Motor neuron (in vitro differentiated cells): ENCODE results near the gene RPTOR. TPM values are rescaled to one million over a fixed set of nuclear protein-coding genes. Genes with fewer than 3 reads are reported as not detected.

Experiments
- ATAC-seq, 8 experiments: fragments of 200-7000 bp; cut with Tn5 transposase; replicated peaks in 6 of 8; 2 replicates each; pipeline ENCODE4 v1.8.0; 2021; ENCODE audit warnings: mild to moderate bottlenecking in 8 of 8, moderate library complexity in 8 of 8
- H3K27ac ChIP-seq, 2 donors: fragments of 250-450 bp; sonication (Bioruptor Pico); 2 replicates each; pipeline ENCODE4 v1.9.0; 2021; ENCODE audit warnings: antibody characterized with exemption in 2 of 2, mild to moderate bottlenecking in 2 of 2, moderate library complexity in 1 of 2
- H3K4me1 ChIP-seq, 2 donors: fragments of 250-450 bp; sonication (Bioruptor Pico); replicated peaks in 1 of 2; 2 replicates each; pipeline ENCODE4 v1.6.1; 2021; ENCODE audit warnings: antibody characterized with exemption in 2 of 2, mild to moderate bottlenecking in 2 of 2, moderate library complexity in 1 of 2
- H3K4me3 ChIP-seq, 5 donors: fragments of 250-450 bp; sonication (Bioruptor Pico); 2 replicates each; pipeline ENCODE4 v1.9.0; 2021; ENCODE audit warnings: antibody characterized with exemption in 5 of 5, mild to moderate bottlenecking in 5 of 5, moderate library complexity in 4 of 5
- WGBS, 10 experiments: fragments of 450-650 bp; shearing (Covaris generic); methylation state at CpG; one replicate each; pipeline ENCODE4 v1.0.0; 2022; 5-methylcytosine and 5-hydroxymethylcytosine counted together
- in situ Hi-C, 9 experiments: fragments of 400-800 bp; cut with MboI; loops; one replicate each; pipeline ENCODE4 v1.15.0; 2021; ENCODE audit warnings: low sequenced_read_pairs in 9 of 9, low pct_unique_long_range_greater_than_20kb in 2 of 9; ENCODE audit not compliant: unreplicated experiment in 9 of 9
- total RNA-seq, 8 experiments: library from RNA; unstranded; fragments of 300-600 nt; gene quantifications; 2 replicates each; pipeline versions ENCODE4 v1.2.3 to v1.2.4, GENCODE V29; 2022

RPTOR gene
- total RNA-seq, 8 experiments from 2014 or later: 15.6 to 53.3 (median 19.2) TPM

DNA sequence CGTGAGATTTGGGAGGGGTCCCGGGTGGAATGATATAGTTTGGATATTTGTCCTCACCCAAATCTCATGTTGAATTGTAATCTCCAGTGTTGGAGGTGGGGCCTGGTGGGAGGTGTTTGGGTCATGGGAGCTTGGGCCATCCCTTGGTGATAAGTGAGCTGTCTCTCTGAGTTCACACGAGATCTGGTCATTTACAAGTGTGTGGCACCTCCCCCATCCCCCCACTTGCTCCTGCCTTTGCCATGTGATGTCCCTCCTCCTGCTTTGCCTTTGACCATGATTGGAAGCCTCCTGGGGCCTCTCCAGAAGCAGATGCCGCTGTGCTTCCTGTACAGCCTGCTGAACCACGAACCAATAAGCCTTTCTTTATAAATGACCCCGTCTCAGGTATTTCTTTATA is 469.0 kb downstream of the RPTOR start:
- no peak overlapping the region for H3K4me3 ChIP-seq
- no peak overlapping the region for H3K27ac ChIP-seq
- WGBS, 10 experiments: 33 to 100% (median 73%) methylated on average over 1 to 6 of the region's 6 CpGs; no CpG with 5 or more reads in 4 of the 10 experiments
- in situ Hi-C loops: loop anchor here in 2 of 9 experiments (25.0 kb wide), 2 partner anchors 99 to 224 kb away; partner anchors contain the start of genes NDUFAF8 (in 1 of the 2) and TEPSIN (in 1 of the 2)
- no peak for ATAC-seq
- peaks cover 10% of the 10 kb centered on the region in 2 donors for H3K4me1 ChIP-seq

DNA sequence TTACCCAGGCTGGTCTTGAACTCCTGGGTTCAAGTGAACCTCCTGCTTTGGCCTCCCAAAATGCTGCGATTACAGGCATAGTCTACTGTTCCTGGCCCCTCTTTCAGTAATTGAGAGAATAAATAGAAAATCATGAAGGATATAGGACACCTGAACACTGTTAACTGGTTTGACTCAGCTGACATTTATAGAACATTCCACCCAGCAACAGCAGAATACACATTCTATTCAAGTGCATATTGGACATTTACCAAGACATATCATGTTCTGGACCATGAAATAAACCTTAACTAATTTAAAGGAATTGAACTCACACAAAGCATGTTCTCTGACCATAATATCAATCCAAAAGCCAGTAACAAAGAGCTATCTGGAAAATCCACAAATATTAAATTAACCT is 470.5 kb downstream of the RPTOR start:
- Histone ChIP-seq H3K4me1 (peaks cover 10 to 11% of the 10 kb centered on the region in 2 donors), H3K4me3 (no peak overlapping the region), H3K27ac (no peak overlapping the region)
- 83 to 100% (median 100%) methylated on average over 1 of the region's 1 CpG; no CpG with 5 or more reads in 7 of the 10 experiments for WGBS, 10 experiments
- in situ Hi-C loops: loop anchor here in 2 of 9 experiments (25.0 kb wide), 2 partner anchors 97 to 222 kb away; partner anchors contain the start of genes NDUFAF8 (in 1 of the 2) and TEPSIN (in 1 of the 2)
- peak in 3 of 8 experiments; percentile 29 to 60 (median 57) for ATAC-seq

Other genes starting within 250 kb of the RPTOR start
- gene ENDOV, start 129.7 kb upstream of the RPTOR start, total RNA-seq: 10 to 100 TPM; 15.9 to 36.0 (median 21.3) TPM
- 1 to 10 TPM in 4 of 8 experiments, under 1 TPM in 4; 0.61 to 2.9 (median 0.96) TPM for gene NPTX1, start 68.2 kb upstream of the RPTOR start, total RNA-seq